ENCODE measurements around the gene GNS. TPM values are rescaled to one million over a fixed set of nuclear protein-coding genes. Genes with fewer than 3 reads are reported as not detected.

The GNS gene
- total and polyA plus RNA-seq, 10 of the 15 experiments (the other 5 are each of a cell fraction or from before 2014, with no cell fraction given): 4.1 to 33.8 (median 19.1) TPM

- TF ChIP-seq GATAD2B (conservative IDR thresholded peaks at IDR 0.05; ENCODE audit: low read depth) (no peak), HDAC2 (IDR thresholded peaks at IDR 0.05) (no peak), MEF2A (IDR thresholded peaks at IDR 0.05; ENCODE audit: insufficient read depth, low read depth, low read length) (no peak)
Observed at GRCh38 chr12:64716839-64717455, 42.3 kb downstream of the GNS start (continued).

GRCh38 chr12:64716371-64716770 lies 42.8 kb downstream of the GNS start:
- ChIA-PET SMC1A (ENCODE audit: uncharacterized antibody, unreplicated experiment) (interaction anchor here (0.8 to 1.5 kb wide), 6 partner anchors 14 to 175 kb away, joined by 3 to 6 read pairs (median 4); no protein-coding TSS in a partner anchor), CTCF (interaction anchor here (0.7 to 1.1 kb wide), 4 partner anchors 10 to 168 kb away, joined by 3 read pairs; no protein-coding TSS in a partner anchor), POLR2A (interaction anchor here (1.0 kb wide), 2 partner anchors 27 to 66 kb away, joined by 4 to 5 read pairs; no protein-coding TSS in a partner anchor), RAD21 (ENCODE audit: unreplicated experiment) (no interaction called here)
- H3K27me3 ChIP-seq (replicated peaks in 1 of 2; ENCODE audit: control insufficient read depth in 2 of 2, insufficient read depth in 2 of 2, low read length in 1 of 2): no peaks in the 10 kb centered on the region
- H4K20me1 ChIP-seq (ENCODE audit: control insufficient read depth, insufficient read depth): no peaks in the 10 kb centered on the region
- intact Hi-C loops (cut with micrococcal nuclease; ENCODE audit: unreplicated experiment): no loop called here
- no peak overlapping the region for H2AFZ ChIP-seq (ENCODE audit: control insufficient read depth, low read depth, low read length)
- BruUV-seq (replicated peaks): no TSS peak
- no peaks in the 10 kb centered on the region for H3K79me2 ChIP-seq (ENCODE audit: control insufficient read depth, insufficient read depth, low read length)
- peaks cover 4% of the 10 kb centered on the region for H3K4me1 ChIP-seq (ENCODE audit: control insufficient read depth, insufficient read depth, low read length)
- no peak overlapping the region for H3K4me3 ChIP-seq
- DNase-seq (ENCODE audit: low read depth, low spot score) (no peak), ATAC-seq (no peak), FAIRE-seq (no peak)
- H3K9ac ChIP-seq (ENCODE audit: control insufficient read depth, insufficient read depth, low read length): no peak overlapping the region
- H3K9me3 ChIP-seq (replicated peaks; ENCODE audit: control insufficient read depth, insufficient read depth, low read length): no peaks in the 10 kb centered on the region
- peaks cover 0 to 6% of the 10 kb centered on the region in 2 experiments; a peak in 2 of 4 replicates for H3K36me3 ChIP-seq (ENCODE audit: control insufficient read depth in 2 of 2, insufficient read depth in 2 of 2, low read length in 1 of 2)
- no peak overlapping the region for H3K4me2 ChIP-seq (ENCODE audit: control insufficient read depth, insufficient read depth)
- H3K27ac ChIP-seq (ENCODE audit: control insufficient read depth, insufficient read depth): no peak overlapping the region
- in situ Hi-C loops (cut with MboI): no loop called here
- 97% methylated on average over 4 of the region's 4 CpGs for WGBS (ENCODE audit: insufficient coverage, insufficient replicate concordance, low lambda C conversion rate, missing lambda C conversion rate)
- TF ChIP-seq CBFB (IDR thresholded peaks at IDR 0.05; ENCODE audit: low read depth) (no peak), IRF3 (IDR thresholded peaks at IDR 0.05) (no peak), NR2C1 (IDR thresholded peaks at IDR 0.05) (no peak), ELK1 (IDR thresholded peaks at IDR 0.05; ENCODE audit: low read depth, low read length) (no peak), SREBF1 (IDR thresholded peaks at IDR 0.05; ENCODE audit: low read length) (no peak), NR2C2 (IDR thresholded peaks at IDR 0.05; ENCODE audit: borderline replicate concordance, control insufficient read depth, insufficient read length, low read depth) (no peak), POLR2AphosphoS5 (IDR thresholded peaks at IDR 0.05; ENCODE audit: low read length) (no peak), SIX5 (IDR thresholded peaks at IDR 0.05; ENCODE audit: low read depth, low read length, severe bottlenecking) (no peak), NFYA (IDR thresholded peaks at IDR 0.05; ENCODE audit: borderline replicate concordance, low read depth, low read length) (no peak), HSF1 (IDR thresholded peaks at IDR 0.05; ENCODE audit: low read depth, low read length) (no peak), POLR2A (IDR thresholded peaks at IDR 0.05; ENCODE audit: low read depth, low read length) (no peak), ASH2L (IDR thresholded peaks at IDR 0.05; ENCODE audit: borderline replicate concordance, low read depth) (no peak), PBX3 (IDR thresholded peaks at IDR 0.05; ENCODE audit: insufficient replicate concordance, low read depth, low read length) (no peak), MYC (IDR thresholded peaks at IDR 0.05; ENCODE audit: insufficient read depth, insufficient read length, insufficient replicate concordance, low read length, severe bottlenecking) (no peak), SMARCA5 (IDR thresholded peaks at IDR 0.05) (no peak), STAT3 (IDR thresholded peaks at IDR 0.05; ENCODE audit: low read depth, low read length) (no peak)

Measured in GM12878 (cell line).